Stimulated activated CD8-positive, alpha-beta memory T cell treated with anti-CD3 and anti-CD28 coated beads, Interleukin-7, amount 100 ng/mL, for 4 hours (primary cell): ENCODE measurements around the gene PEX26.
"Not testable (repeated sequence)": the region's sequence is repeated elsewhere in the genome, so short reads cannot be mapped to it uniquely, and the experiment has no call there.

Experiments used
- DNase-seq, 2 donors: peaks; one replicate each; pipeline ENCODE4 v3.0.0-alpha.2; 2020; ENCODE audit warnings: low read depth in 2 of 2

PEX26 gene

DNA sequence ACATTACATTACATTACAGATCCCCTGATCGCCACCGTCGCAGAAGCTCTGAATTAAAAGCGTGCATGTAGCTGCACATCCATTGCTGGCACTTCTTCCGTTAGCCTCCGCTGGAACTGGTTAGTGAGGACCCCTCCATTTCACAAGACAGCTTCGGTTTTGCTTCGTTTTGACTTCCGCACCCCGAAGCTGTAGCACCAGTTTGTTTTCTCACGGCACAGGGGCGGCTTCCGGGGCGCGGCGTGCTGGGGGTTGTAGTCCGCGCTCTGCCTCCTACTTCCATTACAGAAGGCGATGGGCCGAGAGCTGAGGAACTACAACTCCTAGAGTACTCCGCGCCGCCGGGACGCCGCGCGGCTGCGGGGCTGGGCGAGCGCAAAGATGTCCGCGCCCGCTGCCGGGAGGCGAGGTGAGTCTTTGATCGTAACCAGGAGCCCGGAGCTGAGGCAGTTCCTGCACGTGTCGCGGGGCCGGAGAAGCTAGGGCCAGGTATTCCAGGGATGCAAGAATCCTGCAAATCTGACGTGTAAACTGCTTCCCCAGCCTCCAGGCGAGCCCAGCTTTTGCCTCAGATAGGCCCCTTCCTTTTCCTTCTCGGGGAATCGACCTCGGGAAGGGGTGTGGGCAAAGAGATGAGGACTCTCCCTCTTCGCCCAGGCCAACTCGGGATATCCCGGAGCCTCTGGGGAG is at the start of gene PEX26:
Gene PEX26 (plus strand): TSS at position 352 of the 690 bp plus-strand sequence. CDS start 387 bp downstream, outside the sequence.
- DNase-seq, result peak; percentile 92 to 93

DNA sequence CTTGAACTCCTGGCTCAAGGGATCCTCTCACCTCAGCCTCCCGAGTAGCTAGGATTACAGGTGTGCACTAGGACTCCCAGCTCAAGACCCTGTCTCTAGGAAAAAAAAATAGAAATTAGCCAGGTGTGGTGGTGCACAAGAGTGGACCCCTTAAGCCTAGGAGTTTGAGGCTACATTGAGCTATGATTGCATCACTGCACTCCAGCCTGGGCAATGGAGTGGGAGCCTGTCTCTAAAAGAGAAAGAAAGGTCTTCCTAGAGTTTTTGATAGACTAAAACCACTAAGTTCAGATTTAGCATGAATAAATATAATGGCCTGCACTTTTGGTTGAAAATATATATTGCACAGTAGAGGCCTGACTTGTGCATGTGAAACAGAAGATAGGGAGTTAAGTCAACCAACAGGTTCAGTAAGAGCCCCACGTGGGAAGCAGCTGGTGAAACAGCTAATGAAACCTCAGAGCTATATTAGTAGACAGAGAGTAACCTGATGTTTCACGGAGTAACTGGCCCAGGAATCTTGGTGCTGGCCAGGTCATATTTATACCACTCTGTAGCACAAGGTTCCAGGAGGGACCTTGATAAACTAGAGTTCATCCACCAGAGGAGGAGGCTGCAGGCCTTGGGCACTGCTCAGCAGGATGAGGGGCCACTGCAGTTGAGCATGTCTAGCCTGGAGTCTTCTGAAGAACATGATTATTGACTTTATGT is 48.8 kb upstream of the PEX26 start:
- DNase-seq, result no peak

DNA sequence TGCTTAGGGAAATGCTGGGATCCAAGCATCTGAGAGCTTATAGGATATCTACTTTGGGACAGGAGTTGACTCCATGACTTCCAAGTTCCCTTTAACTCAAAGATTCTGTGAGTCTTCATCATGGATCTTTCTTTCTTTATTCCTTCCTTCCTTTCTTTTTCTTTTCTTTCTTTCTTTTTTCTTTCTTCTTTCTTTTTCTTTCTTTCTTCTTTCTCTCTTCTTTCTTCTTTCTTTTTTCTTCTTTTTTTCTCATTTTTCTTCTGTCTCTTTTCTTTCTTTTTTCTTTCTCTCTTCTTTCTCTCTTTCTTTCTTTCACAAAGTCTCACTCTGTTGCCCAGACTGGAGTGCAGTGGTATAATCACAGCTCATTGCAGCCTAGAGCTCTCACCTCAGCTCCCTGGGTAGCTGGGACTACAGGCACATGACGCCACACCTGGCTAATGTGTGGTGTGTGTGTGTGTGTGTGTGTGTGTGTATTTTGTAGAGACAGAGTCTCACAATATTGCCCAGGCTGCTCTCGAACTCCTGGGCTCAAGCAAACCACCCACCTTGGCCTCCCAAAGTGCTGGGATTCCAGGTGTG is 48.0 kb upstream of the PEX26 start:
- no peak for DNase-seq

DNA sequence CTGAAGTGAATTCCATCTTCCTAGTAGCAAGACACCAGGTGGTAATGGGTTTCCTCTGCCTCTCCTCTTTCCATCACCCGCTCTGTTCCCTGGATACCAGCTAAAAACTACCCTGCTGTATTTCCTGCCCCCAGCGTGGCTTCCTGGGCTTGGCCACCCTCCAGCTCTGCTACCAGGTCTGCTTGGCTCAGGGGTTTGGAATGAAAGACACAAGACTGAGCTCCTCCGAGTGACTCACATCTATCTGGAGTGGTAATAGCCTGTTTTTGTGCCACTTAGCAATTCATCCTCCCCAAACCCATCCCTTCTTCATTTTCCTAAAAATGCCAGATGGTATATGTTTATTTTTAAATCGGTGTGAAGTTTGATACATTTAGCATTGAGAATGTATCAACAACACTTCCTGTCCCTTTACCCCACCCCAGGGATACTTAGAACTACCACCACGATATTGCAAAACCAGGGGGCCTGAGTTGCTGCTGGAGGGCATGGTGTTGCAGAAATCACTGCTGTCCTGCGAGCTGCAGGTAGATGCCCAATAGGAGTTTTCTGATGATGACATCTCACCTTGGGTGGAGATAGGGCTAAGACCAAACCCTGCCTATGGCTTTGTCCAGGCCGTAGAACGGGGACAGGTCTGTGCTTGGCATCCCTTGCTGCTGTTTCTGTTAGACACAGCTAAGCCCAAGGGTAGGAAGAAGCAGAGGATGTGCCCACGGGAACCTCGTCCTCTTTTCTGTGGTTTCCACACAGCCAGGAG is 45.9 kb upstream of the PEX26 start:
- no peak for DNase-seq

- DNase-seq, result no peak
Observed at GRCh38 chr22:18032455-18033101, 45.2 kb upstream of the PEX26 start.

- no peak for DNase-seq
Observed at GRCh38 chr22:18033204-18033998, 44.4 kb upstream of the PEX26 start.

DNA sequence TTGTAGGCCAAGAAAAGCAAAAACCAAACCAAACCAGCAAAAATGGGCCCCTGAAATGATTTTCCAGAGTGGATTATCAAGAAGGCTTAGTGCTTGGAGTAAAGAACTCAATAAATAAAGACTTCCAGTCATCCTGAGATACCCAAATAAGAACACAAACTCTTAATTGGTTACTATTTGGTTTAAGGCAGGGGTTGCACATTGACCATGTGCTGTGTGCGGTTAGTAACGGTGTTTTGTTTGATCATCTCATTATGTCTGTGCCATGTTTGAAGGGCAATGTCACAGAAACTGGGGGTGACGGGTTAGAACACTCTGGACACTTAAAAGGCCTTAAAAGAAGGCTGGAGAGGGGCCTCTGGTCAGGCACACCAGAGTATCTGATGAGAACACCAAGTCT is 43.7 kb upstream of the PEX26 start:
- DNase-seq, result no peak

GRCh38 chr22:18035751-18036150 is 42.0 kb upstream of the PEX26 start:
- DNase-seq, result no peak

DNA sequence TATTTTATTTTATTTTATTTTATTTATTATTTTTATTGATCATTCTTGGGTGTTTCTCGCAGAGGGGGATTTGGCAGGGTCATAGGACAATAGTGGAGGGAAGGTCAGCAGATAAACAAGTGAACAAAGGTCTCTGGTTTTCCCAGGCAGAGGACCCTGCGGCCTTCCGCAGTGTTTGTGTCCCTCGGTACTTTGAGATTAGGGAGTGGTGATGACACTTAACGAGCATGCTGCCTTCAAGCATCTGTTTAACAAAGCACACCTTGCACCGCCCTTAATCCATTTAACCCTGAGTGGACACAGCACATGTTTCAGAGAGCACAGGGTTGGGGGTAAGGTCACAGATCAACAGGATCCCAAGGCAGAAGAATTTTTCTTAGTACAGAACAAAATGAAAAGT is 36.9 kb upstream of the PEX26 start:
- not testable (repeated sequence) for DNase-seq

GRCh38 chr22:18042685-18043084 is 35.1 kb upstream of the PEX26 start:
- DNase-seq, result no peak

DNA sequence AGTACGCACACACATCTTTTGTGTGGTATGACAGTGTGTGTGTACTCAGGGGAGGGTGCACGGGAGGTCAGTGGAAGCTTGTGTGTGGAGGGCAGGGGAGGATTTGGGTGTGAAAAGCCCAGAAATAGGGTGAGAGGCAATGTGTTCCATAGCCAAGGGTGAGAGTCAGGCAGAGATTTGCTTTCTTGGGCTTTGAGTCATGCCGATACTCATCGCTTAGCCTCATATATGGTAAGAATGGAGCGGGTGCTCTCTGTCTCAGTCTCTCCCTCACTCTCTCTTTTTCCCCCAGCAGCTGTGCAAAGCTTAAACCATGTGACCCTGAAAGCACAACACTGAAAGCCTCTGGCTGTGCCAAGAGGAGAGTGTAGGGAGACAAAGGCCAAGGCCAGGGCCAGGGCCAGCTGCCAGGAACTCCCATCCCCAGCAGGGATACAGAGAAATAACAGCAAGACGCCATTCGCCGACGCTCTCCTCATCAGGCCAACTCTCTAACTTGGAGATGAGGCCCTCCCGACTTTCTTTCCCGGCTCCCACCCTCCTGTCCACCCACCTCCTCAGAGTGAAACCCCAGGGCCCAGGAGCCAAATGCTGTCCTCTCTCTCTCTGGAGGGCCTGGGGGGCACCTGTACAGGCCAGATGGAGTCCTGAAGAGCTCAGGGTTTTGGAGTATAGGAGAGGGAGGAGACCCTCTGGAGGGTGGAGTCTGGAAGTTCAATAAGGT is 33.1 kb upstream of the PEX26 start:
- DNase-seq, result no peak

- no peak for DNase-seq
Observed at GRCh38 chr22:18045794-18046193, 32.0 kb upstream of the PEX26 start.

- no peak for DNase-seq
Observed at GRCh38 chr22:18048041-18048440, 29.7 kb upstream of the PEX26 start.

DNA sequence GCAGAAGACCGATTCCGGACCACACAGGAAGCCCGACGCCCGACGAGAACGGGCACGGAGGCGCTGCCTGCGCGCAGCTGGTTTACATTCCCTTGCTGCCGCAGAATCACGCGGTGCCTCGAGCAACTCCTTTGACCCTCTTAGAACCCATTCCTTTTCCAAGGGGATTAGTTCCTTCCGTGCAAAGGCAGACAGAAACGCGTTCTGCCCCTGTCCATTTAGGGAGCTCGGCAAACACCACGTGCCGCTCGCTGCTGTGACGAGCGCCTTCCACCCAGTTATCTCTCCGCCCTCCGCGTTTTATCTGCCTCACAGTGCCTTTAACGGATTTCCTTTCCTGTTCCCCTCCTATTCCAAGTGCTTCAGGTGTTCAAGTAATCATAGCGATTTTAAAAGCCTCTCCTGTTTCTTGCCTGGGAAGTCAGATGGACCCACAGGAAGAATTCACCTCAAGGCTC is 29.3 kb upstream of the PEX26 start:
- no peak for DNase-seq

DNA sequence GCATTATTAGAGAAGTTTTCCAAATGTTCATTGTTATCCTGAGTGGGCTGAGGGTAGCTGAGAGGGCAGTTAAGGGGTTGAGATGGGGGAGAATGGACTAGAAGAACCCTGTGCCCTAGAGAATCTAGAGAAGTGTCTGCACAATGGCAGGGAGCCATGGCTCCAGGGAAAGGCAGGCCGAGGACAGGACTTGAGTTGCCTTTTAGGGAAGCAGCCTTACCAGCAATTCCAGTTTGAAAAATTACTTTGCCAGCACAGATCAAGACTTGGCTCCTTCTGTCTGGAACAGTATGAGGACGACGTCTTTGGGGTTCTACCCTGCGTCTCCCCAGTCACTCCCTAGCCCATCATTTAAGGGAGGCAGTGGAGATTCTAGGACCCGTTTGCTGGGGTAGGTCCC is 27.7 kb upstream of the PEX26 start:
- no peak for DNase-seq

GRCh38 chr22:18051113-18051512 is 26.7 kb upstream of the PEX26 start:
- DNase-seq, result not testable (repeated sequence)

GRCh38 chr22:18053216-18053946 is 24.4 kb upstream of the PEX26 start:
- not testable (repeated sequence) for DNase-seq

GRCh38 chr22:18055619-18056160 is 22.1 kb upstream of the PEX26 start:
- DNase-seq, result no peak

GRCh38 chr22:18056161-18056666 is 21.6 kb upstream of the PEX26 start:
- no peak for DNase-seq
